H1 (cell line): ENCODE measurements around the gene GADL1. TPM values are rescaled to one million over a fixed set of nuclear protein-coding genes. Genes with fewer than 3 reads are reported as not detected.

Experiments used
- CTCF ChIA-PET: fragments of 300-600 bp; sonication (Branson Sonifier 250); formaldehyde crosslinking; loops from one replicate; lab custom pipeline; 2021; ENCODE audit not compliant: partially characterized antibody; lab: Charles Lee
- POLR2A ChIA-PET: fragments of 300-600 bp; sonication (Branson Sonifier 250); formaldehyde crosslinking; loops from one replicate; lab custom pipeline; 2021; ENCODE audit warnings: inconsistent platforms; ENCODE audit not compliant: partially characterized antibody; lab: Charles Lee
- DNase-seq, 2 experiments: peaks; one replicate each; pipeline versions ENCODE4 v3.0.0 to v3.0.0-alpha.2; 2010 to 2022; ENCODE audit warnings: low spot score in 2 of 2, low read depth in 1 of 2, mixed read lengths in 1 of 2
- FAIRE-seq: peaks from 2 replicates; lab custom pipeline; 2011; peaks lifted over from hg19 to GRCh38; lab: Jason Lieb, UNC
- H2AFZ ChIP-seq: 2 replicates; pipeline ENCODE4 v1.8.1; 2012; ENCODE audit warnings: low read length, inconsistent platforms
- H2AK5ac ChIP-seq: 2 replicates; pipeline ENCODE4 v1.6.1; 2013; ENCODE audit warnings: low read depth, low read length
- H2BK120ac ChIP-seq: replicated peaks from 2 replicates; pipeline ENCODE3; 2013; ENCODE audit warnings: low read depth, low read length, inconsistent platforms
- H2BK12ac ChIP-seq: 2 replicates; pipeline ENCODE4 v1.6.1; 2013; ENCODE audit warnings: low read depth, low read length
- H2BK15ac ChIP-seq: 2 replicates; pipeline ENCODE4 v1.6.1; 2013; ENCODE audit warnings: low read length
- H2BK20ac ChIP-seq: 2 replicates; pipeline ENCODE4 v1.6.1; 2013; ENCODE audit warnings: low read length
- H2BK5ac ChIP-seq: 2 replicates; pipeline ENCODE4 v1.6.1; 2013; ENCODE audit warnings: low read depth, low read length
- H3K14ac ChIP-seq: 2 replicates; pipeline ENCODE4 v1.6.1; 2013; ENCODE audit warnings: inconsistent platforms; ENCODE audit not compliant: insufficient read length
- H3K18ac ChIP-seq: 2 replicates; pipeline ENCODE4 v1.6.1; 2013; ENCODE audit warnings: low read length; ENCODE audit errors: extremely low read depth
- H3K23ac ChIP-seq: 2 replicates; pipeline ENCODE4 v1.6.1; 2013; ENCODE audit warnings: inconsistent platforms; ENCODE audit not compliant: insufficient read length
- H3K23me2 ChIP-seq: 2 replicates; pipeline ENCODE4 v1.6.1; 2013; ENCODE audit warnings: low read depth, low read length
- H3K27ac ChIP-seq: 2 replicates; pipeline ENCODE4 v1.6.1; 2011; ENCODE audit warnings: low read depth, low read length, inconsistent platforms
- H3K27me3 ChIP-seq, 4 experiments: replicated peaks in 1 of 4; 1 replicate in 1 of 4; 2 replicates in 3 of 4; pipeline versions ENCODE4 v1.6.1 to v1.8.1; 2011 to 2013; ENCODE audit warnings: low read length in 3 of 4, mild to moderate bottlenecking in 3 of 4, inconsistent platforms in 2 of 4, mixed read lengths in 2 of 4, moderate library complexity in 1 of 4; ENCODE audit not compliant: control insufficient read depth in 3 of 4, insufficient read depth in 3 of 4; ENCODE audit errors: extremely low read depth in 1 of 4
- H3K36me3 ChIP-seq, 4 experiments: 2 replicates each; pipeline versions ENCODE4 v1.6.1 to v1.8.1; 2011 to 2013; ENCODE audit warnings: mild to moderate bottlenecking in 4 of 4, low read length in 3 of 4, moderate library complexity in 2 of 4, control low read depth in 1 of 4, inconsistent platforms in 1 of 4; ENCODE audit not compliant: insufficient read depth in 4 of 4, control insufficient read depth in 2 of 4
- H3K4ac ChIP-seq: replicated peaks from 2 replicates; pipeline ENCODE3; 2013; ENCODE audit warnings: low read length, low read depth, mixed read lengths, inconsistent platforms; ENCODE audit not compliant: insufficient read length
- H3K4me1 ChIP-seq, 4 experiments: replicated peaks in 1 of 4; 1 replicate in 1 of 4; 2 replicates in 3 of 4; pipeline versions ENCODE4 v1.6.1 to v1.8.1; 2011 to 2013; ENCODE audit warnings: low read length in 3 of 4, inconsistent platforms in 2 of 4, mixed read lengths in 1 of 4; ENCODE audit not compliant: insufficient read depth in 4 of 4, control insufficient read depth in 3 of 4
- H3K4me2 ChIP-seq, 2 experiments: 2 replicates each; pipeline versions ENCODE4 v1.6.1 to v1.8.1; 2011 to 2013; ENCODE audit warnings: low read depth in 2 of 2, low read length in 2 of 2, control low read depth in 1 of 2, inconsistent platforms in 1 of 2, mild to moderate bottlenecking in 1 of 2; ENCODE audit not compliant: insufficient read depth in 1 of 2
- H3K4me3 ChIP-seq, 4 experiments: fragments of 200-600, 300-600 bp in 1 of 4; sonication (generic), shearing (Covaris generic), sonication (Bioruptor Twin) in 1 of 4; 2 replicates each; pipeline versions ENCODE4 v1.5.1 to v1.8.1; 2011 to 2016; ENCODE audit warnings: low read length in 4 of 4, low read depth in 3 of 4, control low read depth in 2 of 4, inconsistent platforms in 2 of 4, mild to moderate bottlenecking in 2 of 4, mixed read lengths in 1 of 4, moderate library complexity in 1 of 4; ENCODE audit not compliant: insufficient read depth in 2 of 4; ENCODE audit errors: extremely low read depth in 1 of 4
- H3K56ac ChIP-seq: replicated peaks from 2 replicates; pipeline ENCODE3; 2013; ENCODE audit warnings: low read depth, mild to moderate bottlenecking, mixed read lengths, low read length, inconsistent platforms; ENCODE audit not compliant: insufficient read length
- H3K79me1 ChIP-seq: 2 replicates; pipeline ENCODE4 v1.6.1; 2013; ENCODE audit warnings: low read depth, low read length, control low read depth
- H3K79me2 ChIP-seq, 2 experiments: 2 replicates each; pipeline versions ENCODE4 v1.6.1 to v1.8.1; 2012 to 2013; ENCODE audit warnings: low read length in 2 of 2, mild to moderate bottlenecking in 2 of 2, inconsistent platforms in 1 of 2; ENCODE audit not compliant: insufficient read depth in 2 of 2, control insufficient read depth in 1 of 2
- H3K9ac ChIP-seq, 4 experiments: replicated peaks in 1 of 4; 1 replicate in 1 of 4; 2 replicates in 3 of 4; pipeline versions ENCODE4 v1.6.1 to v1.8.1; 2011 to 2013; ENCODE audit warnings: low read depth in 3 of 4, low read length in 3 of 4, control low read depth in 2 of 4, mild to moderate bottlenecking in 2 of 4, moderate library complexity in 2 of 4, inconsistent platforms in 1 of 4; ENCODE audit errors: extremely low read depth in 1 of 4
- H3K9me3 ChIP-seq, 2 experiments: 2 replicates each; pipeline versions ENCODE4 v1.6.1 to v1.8.1; 2012 to 2013; ENCODE audit warnings: mild to moderate bottlenecking in 2 of 2, moderate library complexity in 2 of 2, control low read depth in 1 of 2, inconsistent platforms in 1 of 2, low read depth in 1 of 2, low read length in 1 of 2, mixed read lengths in 1 of 2; ENCODE audit not compliant: insufficient read depth in 2 of 2
- H4K20me1 ChIP-seq, 2 experiments: replicated peaks in 1 of 2; 2 replicates each; pipeline versions ENCODE3 to v1.8.1; 2011 to 2013; ENCODE audit warnings: inconsistent platforms in 2 of 2, low read length in 2 of 2, mild to moderate bottlenecking in 1 of 2; ENCODE audit not compliant: insufficient read depth in 2 of 2, control insufficient read depth in 1 of 2
- H4K5ac ChIP-seq: 2 replicates; pipeline ENCODE4 v1.6.1; 2013; ENCODE audit warnings: low read length, low read depth, mixed read lengths, inconsistent platforms; ENCODE audit not compliant: insufficient read length
- H4K8ac ChIP-seq: 2 replicates; pipeline ENCODE4 v1.8.0; 2013; ENCODE audit warnings: mild to moderate bottlenecking, moderate library complexity, low read length, inconsistent platforms; ENCODE audit not compliant: insufficient read depth; ENCODE audit errors: extremely low read depth
- H4K91ac ChIP-seq: replicated peaks from 2 replicates; pipeline ENCODE3; 2013; ENCODE audit warnings: low read length, mixed read lengths, inconsistent platforms; ENCODE audit not compliant: insufficient read length
- BRCA1 ChIP-seq: IDR thresholded peaks from 2 replicates; pipeline ENCODE4 v1.6.1; 2012; ENCODE audit warnings: low read depth, low read length, improper control_type of control experiment
- CREB1 ChIP-seq: IDR thresholded peaks from 2 replicates; pipeline ENCODE4 v1.6.1; 2012; ENCODE audit warnings: inconsistent platforms
- EP300 ChIP-seq, 2 experiments: IDR thresholded peaks; 1 replicate in 1 of 2; 2 replicates in 1 of 2; pipeline ENCODE4 v1.6.1; 2011 to 2012; ENCODE audit warnings: low read depth in 2 of 2, low read length in 2 of 2, mild to moderate bottlenecking in 2 of 2, borderline replicate concordance in 1 of 2, inconsistent platforms in 1 of 2, moderate library complexity in 1 of 2
- EZH2 ChIP-seq: fragments of 200-600 bp; sonication (generic); IDR thresholded peaks from 2 replicates; pipeline ENCODE4 v1.7.1; 2012; ENCODE audit warnings: low read depth, mild to moderate bottlenecking, moderate library complexity, low read length, inconsistent platforms; ENCODE audit not compliant: severe bottlenecking
- TAF1 ChIP-seq: IDR thresholded peaks from 2 replicates; pipeline ENCODE4 v1.6.1; 2011; ENCODE audit warnings: mild to moderate bottlenecking, low read depth, low read length
- YY1 ChIP-seq: IDR thresholded peaks from 2 replicates; pipeline ENCODE4 v1.6.1; 2011; ENCODE audit warnings: low read depth, mild to moderate bottlenecking, low read length
- polyA plus RNA-seq, 7 experiments: library from polyadenylated mRNA; depleted of rRNA in 3 of 7; stranded (reverse) in 5 of 7; unstranded in 2 of 7; fragments of >200 nt in 5 of 7; fragments of 200-250 nt in 2 of 7; gene quantifications; 1 replicate in 5 of 7; 2 replicates in 1 of 7; 4 replicates in 1 of 7; pipeline versions ENCODE4 v1.2.1 to v1.2.3, GENCODE V29; 2011 to 2013; ENCODE audit warnings: missing spikeins in 2 of 7, mixed read lengths in 2 of 7
- total RNA-seq: library from RNA; stranded (reverse); fragmentation: NEBNext Ultra II Directional; extraction: Animal tissue kit (Norgen Biotek cat#: 25700); gene quantifications from 2 replicates; pipeline ENCODE4 v1.2.1, GENCODE V29; 2021

The GADL1 gene
- total and polyA plus RNA-seq, 2 of the 8 experiments (the other 6 are each of a cell fraction or from before 2014, with no cell fraction given), result 0.03 to 0.30 TPM

DNA sequence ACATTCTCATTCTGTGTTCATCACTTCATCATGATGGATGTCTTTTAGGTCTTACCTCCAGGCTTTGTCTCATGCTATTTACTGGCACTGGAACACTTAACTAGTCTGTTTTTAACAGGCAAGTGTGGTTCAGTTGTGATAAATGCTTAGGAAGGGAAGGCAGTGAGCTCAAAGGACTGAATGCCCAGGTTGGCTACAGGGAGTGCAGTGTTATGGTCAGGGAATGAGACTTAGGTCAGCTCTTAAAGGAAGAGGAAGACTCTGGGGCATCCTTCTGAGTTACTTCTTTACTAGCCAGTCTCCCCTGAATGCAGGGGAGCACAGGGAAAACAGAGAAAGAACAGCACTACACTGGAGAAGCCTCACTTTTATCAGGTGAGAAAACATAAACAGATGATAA lies 215.4 kb downstream of the GADL1 start:
- no peak for FAIRE-seq
- H3K56ac ChIP-seq, result no peak overlapping the region
- H3K79me2 ChIP-seq, result no peaks in the 10 kb centered on the region
- H3K27me3 ChIP-seq, result no peaks in the 10 kb centered on the region
- no peak overlapping the region for H3K9ac ChIP-seq
- no peaks in the 10 kb centered on the region for H3K79me1 ChIP-seq
- H2BK15ac ChIP-seq, result 0 out of 2 replicates have a peak overlapping the region, but pooled peaks have one; percentile 2
- no peak overlapping the region for H2AK5ac ChIP-seq
- H3K4me2 ChIP-seq, result no peak overlapping the region
- no peak overlapping the region for H2BK5ac ChIP-seq
- peaks cover 0 to 7% (median 5%) of the 10 kb centered on the region in 4 experiments; a peak in 4 of 7 replicates for H3K4me1 ChIP-seq
- TF ChIP-seq EP300 (IDR thresholded peaks at IDR 0.05; ENCODE audit: borderline replicate concordance in 1 of 2, low read depth in 2 of 2, low read length in 2 of 2) (no peak), EZH2 (no peak), YY1 (no peak), CREB1 (no peak), TAF1 (no peak), BRCA1 (no peak)
- H3K4ac ChIP-seq, result no peak overlapping the region
- no peak overlapping the region for H3K23ac ChIP-seq
- H3K36me3 ChIP-seq, result peaks cover 1 to 12% (median 9%) of the 10 kb centered on the region in 4 experiments
- no peaks in the 10 kb centered on the region for H3K23me2 ChIP-seq
- H3K4me3 ChIP-seq, result no peak overlapping the region
- H2BK12ac ChIP-seq, result no peak overlapping the region
- H2BK20ac ChIP-seq, result no peak overlapping the region
- ChIA-PET CTCF (interaction anchor here (0.9 to 6.6 kb wide), 5 partner anchors 9 to 544 kb away, joined by 3 to 51 read pairs (median 3); no protein-coding TSS in a partner anchor), POLR2A (no interaction called here)
- H4K5ac ChIP-seq, result no peak overlapping the region
- no peak overlapping the region for H4K8ac ChIP-seq
- H3K9me3 ChIP-seq, result no peaks in the 10 kb centered on the region
- H3K14ac ChIP-seq, result no peak overlapping the region
- no peaks in the 10 kb centered on the region for H4K20me1 ChIP-seq
- no peak for DNase-seq
- H3K27ac ChIP-seq, result no peak overlapping the region
- no peak overlapping the region for H4K91ac ChIP-seq
- no peak overlapping the region for H2BK120ac ChIP-seq
- H2AFZ ChIP-seq, result no peak overlapping the region
- H3K18ac ChIP-seq, result no peak overlapping the region
